HG02885 (cell line): ENCODE measurements around the gene NAPA.
"Not testable (repeated sequence)": the region's sequence is repeated elsewhere in the genome, so short reads cannot be mapped to it uniquely, and the experiment has no call there.

Experiments
- ATAC-seq: cut with Tn5 transposase; IDR thresholded peaks from one replicate; pipeline ENCODE4 v1.9.1; 2021; ENCODE audit warnings: mild to moderate bottlenecking; ENCODE audit not compliant: unreplicated experiment, poor library complexity

NAPA gene

GRCh38 chr19:47489072-47489914 is 25.6 kb downstream of the NAPA start:
- ATAC-seq = no peak

DNA sequence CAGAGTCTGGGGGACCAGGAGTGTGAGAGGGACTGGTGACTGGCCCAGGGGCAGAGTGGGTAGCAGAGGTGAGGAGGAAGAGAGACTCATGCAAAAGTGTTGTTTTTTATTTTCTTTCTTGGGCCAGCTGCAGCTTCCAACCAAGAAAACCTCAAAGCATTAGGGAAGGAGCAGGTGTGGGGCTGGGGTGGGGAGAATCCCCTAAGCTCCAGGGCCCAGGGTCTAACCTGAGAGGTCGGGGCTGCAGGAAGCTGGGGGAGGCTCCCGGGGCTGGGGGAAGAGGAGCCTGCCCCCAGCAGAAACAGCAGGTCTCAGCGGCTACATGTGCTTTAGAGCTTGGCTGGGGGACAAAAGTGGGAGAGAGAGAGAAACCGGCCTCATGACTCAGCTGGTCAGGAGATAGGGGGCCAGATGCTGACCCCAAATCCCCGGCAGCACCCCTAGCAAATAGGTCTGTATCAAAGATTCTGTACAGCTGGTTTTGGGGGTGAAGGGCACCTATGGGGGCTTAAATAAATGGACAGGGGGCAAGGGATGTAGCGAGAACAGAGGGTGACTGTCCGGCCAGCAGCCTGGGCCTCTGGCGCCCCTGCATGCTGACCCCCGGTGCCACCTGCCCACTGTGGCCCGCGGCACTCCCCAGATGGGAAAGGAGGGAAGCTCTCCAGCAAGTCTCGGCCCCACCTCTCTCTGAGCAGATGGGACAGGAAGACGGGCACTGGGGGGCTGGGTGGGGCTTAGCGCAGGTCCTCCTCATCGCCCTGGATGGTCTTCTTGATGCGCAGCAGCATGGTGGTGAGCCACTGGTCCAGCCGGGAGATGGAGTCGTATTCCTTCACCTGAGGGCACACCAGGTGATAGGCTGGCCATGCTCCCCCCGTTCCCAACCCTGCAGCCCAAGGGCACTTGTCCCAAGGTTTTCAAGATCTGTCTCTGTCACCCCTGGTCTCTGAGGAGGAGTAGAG is 27.0 kb downstream of the NAPA start:
- no peak for ATAC-seq

GRCh38 chr19:47486900-47487299 is 28.0 kb downstream of the NAPA start:
- ATAC-seq = no peak

GRCh38 chr19:47486220-47486619 is 28.6 kb downstream of the NAPA start:
- not testable (repeated sequence) for ATAC-seq

DNA sequence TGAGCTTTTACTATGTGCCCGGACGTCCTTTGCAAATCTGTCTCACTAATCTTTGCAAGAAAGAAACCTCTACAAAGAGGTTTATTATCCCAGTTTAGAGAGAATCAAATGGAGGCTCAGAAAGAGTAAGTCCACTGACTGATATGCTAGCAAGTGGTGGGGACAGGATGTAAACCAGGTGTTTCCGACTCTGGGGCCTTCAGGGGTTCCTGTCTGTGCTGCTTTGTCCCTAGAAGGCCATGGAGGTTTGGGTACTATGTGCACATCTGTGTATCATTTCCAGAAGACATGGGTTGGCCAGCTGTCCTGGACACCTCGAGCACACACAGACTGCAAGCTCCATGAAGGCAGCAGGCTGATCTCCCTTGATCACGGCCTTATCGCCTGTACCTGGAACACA is 29.7 kb downstream of the NAPA start:
- ATAC-seq = no peak

GRCh38 chr19:47483800-47484690 is 30.8 kb downstream of the NAPA start, which contains the start of gene KPTN:
KPTN (minus strand) TSS chr19:47484219; CDS start chr19:47484160, 59 bp downstream.
- ATAC-seq = peak; percentile 84

GRCh38 chr19:47483200-47483599 is 31.7 kb downstream of the NAPA start:
- ATAC-seq = no peak

GRCh38 chr19:47481460-47482052 is 33.3 kb downstream of the NAPA start:
- no peak for ATAC-seq

DNA sequence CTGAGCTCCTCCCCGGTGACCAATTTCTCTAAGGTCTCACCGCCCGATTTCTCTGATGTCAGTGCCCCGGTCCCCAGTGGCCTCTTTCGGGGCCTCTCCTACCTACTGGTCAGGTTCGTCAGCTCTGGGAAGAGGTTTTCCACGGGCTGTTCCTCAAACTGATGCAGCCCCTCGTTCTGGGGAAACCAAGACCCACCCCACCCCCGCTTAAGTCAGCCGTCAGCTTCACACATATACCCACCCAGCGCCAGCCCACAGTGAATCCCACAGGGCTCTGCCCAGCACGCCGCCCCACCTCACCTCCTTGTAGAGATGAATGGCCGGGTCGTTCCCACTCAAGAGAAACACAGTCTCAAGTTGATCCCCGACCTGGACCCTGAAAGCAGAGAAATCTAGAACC is 34.2 kb downstream of the NAPA start:
- ATAC-seq = no peak

GRCh38 chr19:47479701-47480503 is 35.0 kb downstream of the NAPA start:
- no peak for ATAC-seq

GRCh38 chr19:47476438-47476972 is 38.4 kb downstream of the NAPA start:
- ATAC-seq = no peak

DNA sequence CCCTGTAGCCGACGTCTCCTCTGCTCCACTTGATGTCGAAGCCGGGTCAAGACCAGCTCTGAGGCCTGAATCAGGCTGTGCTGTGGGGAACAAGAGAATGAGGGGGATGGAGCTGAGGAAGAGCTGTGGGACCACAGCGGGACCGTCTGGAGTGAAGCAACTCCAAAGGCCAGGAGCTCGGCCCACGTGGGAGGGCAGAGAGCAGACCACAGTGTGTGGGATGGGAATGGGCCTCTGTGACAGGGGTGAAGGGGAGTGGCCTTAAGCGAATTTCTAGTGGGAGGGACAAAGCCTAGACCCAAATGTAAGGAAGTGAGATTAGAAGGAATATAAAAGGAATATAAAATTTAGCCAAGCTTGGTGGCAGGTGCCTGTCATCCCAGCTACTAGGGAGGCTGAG is 39.4 kb downstream of the NAPA start:
- no peak for ATAC-seq

DNA sequence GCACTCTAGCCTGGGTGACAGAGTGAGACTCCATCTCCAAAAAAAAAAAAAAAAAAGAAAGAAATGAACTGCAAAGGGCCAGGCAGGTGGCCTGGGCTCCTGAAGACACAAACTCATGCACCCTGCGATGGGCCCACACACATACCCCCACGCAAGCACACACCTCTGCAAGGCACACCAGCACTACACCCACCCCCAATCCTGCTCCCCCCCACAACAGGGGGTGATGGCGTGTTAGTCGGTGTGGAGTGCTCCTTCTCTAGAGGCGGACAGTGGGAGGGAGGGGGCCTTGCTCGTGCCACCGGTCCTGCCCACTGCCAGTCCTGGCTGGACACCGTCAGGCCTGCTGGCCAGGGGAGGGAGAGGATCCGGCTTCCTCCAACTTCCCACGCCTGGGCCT is 41.5 kb downstream of the NAPA start:
- no peak for ATAC-seq

GRCh38 chr19:47471733-47472457 is 43.0 kb downstream of the NAPA start, which contains the start of gene SLC8A2:
SLC8A2 (minus strand) TSS chr19:47471893; CDS start chr19:47466403, 5,490 bp downstream.
- ATAC-seq = no peak

DNA sequence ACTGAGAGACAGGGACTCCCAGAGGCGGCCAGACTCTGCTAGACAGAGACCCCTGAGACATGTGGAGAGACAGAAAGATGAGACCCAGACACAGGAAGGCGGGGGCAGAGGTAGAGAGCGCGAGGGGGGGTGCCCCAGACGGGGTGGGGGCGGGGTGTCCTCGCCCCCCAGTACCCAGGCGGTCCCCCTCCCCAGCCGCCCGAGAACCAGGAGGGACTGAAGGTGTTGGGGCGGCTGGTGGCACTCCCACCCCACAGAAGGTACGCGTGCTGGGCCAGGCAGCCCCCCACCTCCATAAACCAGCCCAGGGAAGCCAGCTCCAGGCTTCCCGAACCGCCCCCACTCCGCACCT is 43.5 kb downstream of the NAPA start:
- ATAC-seq = no peak

DNA sequence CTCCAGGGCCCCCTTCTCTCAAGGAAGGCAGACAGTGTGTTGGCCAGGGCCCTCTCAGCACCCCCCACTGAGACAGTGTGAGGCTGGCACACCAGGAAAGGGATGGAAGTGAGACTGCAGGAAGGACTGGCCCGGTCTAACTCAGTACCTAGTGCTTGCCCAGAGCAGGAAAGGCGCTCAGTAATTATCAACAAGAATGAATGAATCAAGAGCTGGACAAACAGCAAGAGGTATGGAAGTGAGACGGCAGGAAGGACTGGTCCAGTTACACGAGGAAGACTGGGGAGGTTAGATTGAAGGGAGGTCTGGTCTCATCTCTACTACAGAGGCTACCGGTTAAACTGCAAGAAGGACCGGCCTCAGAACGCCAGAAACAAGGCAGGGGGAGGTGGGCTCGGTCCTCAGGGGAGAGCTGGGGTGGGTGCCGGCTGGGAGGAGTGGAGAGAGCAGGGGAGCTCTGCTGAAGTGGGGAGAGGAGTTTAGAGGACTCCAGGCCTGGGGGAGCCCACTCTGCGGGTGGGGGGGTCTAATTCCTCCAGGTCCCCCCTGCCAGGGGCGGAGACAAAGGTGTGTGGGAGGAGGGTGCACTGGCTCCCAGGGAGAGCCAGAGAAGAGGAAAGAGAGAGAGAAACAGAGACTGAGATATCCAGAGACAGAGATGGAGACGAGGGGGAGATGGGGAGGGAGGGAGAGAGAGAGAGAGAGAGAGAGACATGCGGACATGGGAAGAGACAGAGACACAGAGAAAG is 44.2 kb downstream of the NAPA start:
- ATAC-seq = no peak

DNA sequence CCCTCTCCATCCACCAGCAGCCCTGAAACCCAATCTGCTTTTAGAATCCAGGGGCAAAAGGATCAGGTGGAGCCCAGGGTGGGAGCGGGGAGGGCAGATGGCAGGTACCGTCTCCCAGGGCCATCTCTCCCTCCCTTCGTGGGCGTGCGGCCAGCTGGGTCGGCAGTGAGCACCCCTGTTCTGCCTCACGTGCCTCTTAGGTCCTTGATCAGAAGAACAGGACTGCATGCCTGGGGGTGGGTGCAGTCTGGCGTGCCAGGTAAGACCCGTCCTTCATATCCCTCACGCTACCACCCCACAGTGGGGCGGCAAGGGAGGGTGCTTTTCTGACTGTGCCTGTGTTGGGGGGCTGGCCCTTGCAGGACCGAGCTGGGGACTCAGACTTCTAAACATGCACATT is 45.1 kb downstream of the NAPA start:
- no peak for ATAC-seq
